Caco-2 (cell line): ENCODE results near the gene ITPRIPL2. TPM values are rescaled to one million over a fixed set of nuclear protein-coding genes. Genes with fewer than 3 reads are reported as not detected.
A peak's percentile ranks its signal among the peaks of the same experiment; 100 is the strongest.

Experiments
- BruUV-seq: library from RNA; stranded (reverse); fragments of 400-500 nt; replicated peaks from 2 replicates; lab custom pipeline; 2021; lab: Mats Ljungman, UMichigan
- CTCF ChIA-PET: fragments of 300-600 bp; sonication (Branson Sonifier 250); formaldehyde crosslinking; loops from one replicate; lab custom pipeline; 2022; ENCODE audit warnings: antibody characterized with exemption; lab: Charles Lee
- POLR2A ChIA-PET: fragments of 300-600 bp; sonication (Branson Sonifier 250); formaldehyde crosslinking; loops from one replicate; lab custom pipeline; 2022; ENCODE audit warnings: antibody characterized with exemption; lab: Charles Lee
- DNase-seq, 2 experiments: peaks; one replicate each; pipeline versions ENCODE4 v3.0.0 to v3.0.0-alpha.2; 2020 to 2022
- H3K27me3 ChIP-seq: replicated peaks from 2 replicates; pipeline ENCODE4 v1.6.0; 2011; ENCODE audit warnings: low read length; ENCODE audit not compliant: control insufficient read depth, insufficient read depth
- H3K36me3 ChIP-seq: 2 replicates; pipeline ENCODE4 v1.5.1; 2011; ENCODE audit warnings: low read length; ENCODE audit not compliant: control insufficient read depth, insufficient read depth
- H3K4me1 ChIP-seq: fragments of 250-450 bp; sonication (Bioruptor Pico); 2 replicates; pipeline ENCODE4 v1.5.1; 2020; ENCODE audit warnings: mild to moderate bottlenecking
- H3K4me3 ChIP-seq: 2 replicates; pipeline ENCODE4 v1.5.1; 2011; ENCODE audit warnings: low read depth, mild to moderate bottlenecking, control low read depth, low read length
- H3K9me3 ChIP-seq: fragments of 250-450 bp; sonication (Bioruptor Pico); 2 replicates; pipeline ENCODE4 v1.5.1; 2020; ENCODE audit warnings: mild to moderate bottlenecking, moderate library complexity
- H3K27ac Mint-ChIP-seq: one replicate; pipeline ENCODE4 v1.8.0; 2022; ENCODE audit warnings: mixed read lengths; ENCODE audit not compliant: unreplicated experiment
- H3K27me3 Mint-ChIP-seq: one replicate; pipeline ENCODE4 v1.8.0; 2022; ENCODE audit warnings: mixed read lengths; ENCODE audit not compliant: insufficient read depth, unreplicated experiment
- H3K36me3 Mint-ChIP-seq: one replicate; pipeline ENCODE4 v1.8.0; 2022; ENCODE audit warnings: mild to moderate bottlenecking, mixed read lengths; ENCODE audit not compliant: insufficient read depth, unreplicated experiment
- H3K4me1 Mint-ChIP-seq: one replicate; pipeline ENCODE4 v1.8.0; 2022; ENCODE audit warnings: low read depth, mixed read lengths; ENCODE audit not compliant: unreplicated experiment
- H3K4me3 Mint-ChIP-seq: one replicate; pipeline ENCODE4 v1.8.0; 2022; ENCODE audit warnings: mild to moderate bottlenecking, moderate library complexity, mixed read lengths; ENCODE audit not compliant: unreplicated experiment
- H3K9me3 Mint-ChIP-seq: one replicate; pipeline ENCODE4 v1.8.0; 2022; ENCODE audit warnings: mixed read lengths; ENCODE audit not compliant: unreplicated experiment
- CTCF ChIP-seq, 2 experiments: fragments of 200-600 bp in 1 of 2; IDR thresholded peaks; 1 replicate in 1 of 2; 2 replicates in 1 of 2; pipeline versions ENCODE4 v1.5.1 to v1.8.0; 2011 to 2022; ENCODE audit warnings: antibody characterized with exemption in 1 of 2, control low read depth in 1 of 2, inconsistent platforms in 1 of 2, low read depth in 1 of 2, low read length in 1 of 2, mild to moderate bottlenecking in 1 of 2, moderate library complexity in 1 of 2; ENCODE audit not compliant: insufficient read depth in 1 of 2, severe bottlenecking in 1 of 2, unreplicated experiment in 1 of 2
- intact Hi-C: fragments of 100-400 bp; cut with micrococcal nuclease; formaldehyde crosslinking; loops from one replicate; pipeline ENCODE4 v1.10.0; 2022; ENCODE audit not compliant: unreplicated experiment
- total RNA-seq: library from RNA; stranded (reverse); gene quantifications from 2 replicates; pipeline ENCODE4 v1.2.3, GENCODE V29; 2022

Gene ITPRIPL2
- total RNA-seq, 1 experiment from 2014 or later, result 24.5 TPM

DNA sequence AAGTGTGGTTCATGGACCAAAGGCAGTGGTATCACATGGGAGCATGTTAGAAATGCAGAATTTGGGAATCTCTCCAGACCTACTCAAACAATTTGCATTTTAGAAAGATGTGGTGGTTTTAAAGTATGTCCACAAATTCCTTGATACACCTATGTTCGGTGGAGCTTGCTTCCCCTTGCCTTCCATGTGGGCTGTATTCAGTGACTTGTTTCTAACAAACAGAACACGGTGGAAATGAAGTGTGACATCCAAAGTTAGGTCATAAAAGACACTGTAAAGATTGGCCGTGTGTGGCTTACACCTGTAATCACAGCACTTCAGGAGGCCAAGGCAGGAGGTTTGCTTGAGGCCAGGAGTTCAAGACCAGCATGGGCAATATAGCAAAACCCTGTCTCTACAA, 29.6 kb upstream of the ITPRIPL2 start:
- H3K4me1 Mint-ChIP-seq, result no peaks in the 10 kb centered on the region
- no peaks in the 10 kb centered on the region for H3K27me3 Mint-ChIP-seq
- H3K4me3 Mint-ChIP-seq, result no peak overlapping the region
- no peaks in the 10 kb centered on the region for H3K36me3 ChIP-seq
- H3K36me3 Mint-ChIP-seq, result no peaks in the 10 kb centered on the region
- H3K27ac Mint-ChIP-seq, result no peak overlapping the region
- BruUV-seq, result no TSS peak
- H3K4me3 ChIP-seq, result no peak overlapping the region
- H3K27me3 ChIP-seq, result no peaks in the 10 kb centered on the region
- ChIA-PET CTCF (no interaction called here), POLR2A (no interaction called here)
- intact Hi-C loops, result no loop called here
- no peaks in the 10 kb centered on the region for H3K9me3 Mint-ChIP-seq
- TF ChIP-seq CTCF (IDR thresholded peaks at IDR 0.05; ENCODE audit: insufficient read depth in 1 of 2, low read depth in 1 of 2, low read length in 1 of 2, severe bottlenecking in 1 of 2, unreplicated experiment in 1 of 2), result no peak
- 0 out of 2 replicates have a peak, but pooled peaks cover 10% of the 10 kb centered on the region for H3K4me1 ChIP-seq
- H3K9me3 ChIP-seq, result no peaks in the 10 kb centered on the region
- DNase-seq, result no peak

DNA sequence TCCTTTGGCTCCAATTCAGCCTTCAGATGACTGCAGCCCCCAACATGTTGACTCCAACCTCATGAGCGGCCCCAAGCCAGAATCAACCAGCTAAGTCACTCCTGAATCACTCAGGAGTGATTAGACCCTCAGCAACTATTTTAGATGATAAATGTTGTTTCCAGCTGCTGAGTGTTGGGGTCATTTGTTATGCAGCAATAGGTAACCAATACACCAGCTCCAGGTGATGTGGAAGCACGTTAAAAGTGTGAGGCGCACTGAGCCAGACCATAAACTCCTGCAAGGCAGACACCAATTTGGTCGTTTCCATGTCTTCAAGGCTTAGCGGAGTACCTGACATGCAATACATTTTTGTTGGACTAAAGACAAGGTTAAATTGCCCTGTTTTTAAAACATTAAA, 28.9 kb upstream of the ITPRIPL2 start:
- Mint-ChIP-seq H3K4me1 (no peaks in the 10 kb centered on the region), H3K36me3 (no peaks in the 10 kb centered on the region), H3K27me3 (no peaks in the 10 kb centered on the region), H3K4me3 (no peak overlapping the region), H3K27ac (no peak overlapping the region), H3K9me3 (no peaks in the 10 kb centered on the region)
- no TSS peak for BruUV-seq
- TF ChIP-seq CTCF (IDR thresholded peaks at IDR 0.05; ENCODE audit: insufficient read depth in 1 of 2, low read depth in 1 of 2, low read length in 1 of 2, severe bottlenecking in 1 of 2, unreplicated experiment in 1 of 2), result no peak
- Histone ChIP-seq H3K36me3 (no peaks in the 10 kb centered on the region), H3K4me3 (no peak overlapping the region), H3K27me3 (no peaks in the 10 kb centered on the region), H3K4me1 (0 out of 2 replicates have a peak, but pooled peaks cover 10% of the 10 kb centered on the region), H3K9me3 (no peaks in the 10 kb centered on the region)
- intact Hi-C loops, result no loop called here
- POLR2A ChIA-PET, result interaction anchor here (1.3 kb wide), 1 partner anchor 18 kb away, joined by 3 read pairs; the partner anchor contains the start of gene COQ7
- CTCF ChIA-PET, result interaction anchor here (1.1 to 1.5 kb wide), 3 partner anchors 94 to 418 kb away, joined by 3 to 8 read pairs (median 4); no protein-coding TSS in a partner anchor
- no peak for DNase-seq

GRCh38 chr16:19085679-19086200, 28.0 kb upstream of the ITPRIPL2 start:
- Mint-ChIP-seq H3K4me1 (no peaks in the 10 kb centered on the region), H3K27ac (no peak overlapping the region), H3K4me3 (peak overlapping the region; percentile 85), H3K9me3 (no peaks in the 10 kb centered on the region), H3K36me3 (no peaks in the 10 kb centered on the region), H3K27me3 (no peaks in the 10 kb centered on the region)
- BruUV-seq, result no TSS peak
- Histone ChIP-seq H3K4me3 (no peak overlapping the region; the same call in 1 of the 2 replicates), H3K36me3 (no peaks in the 10 kb centered on the region), H3K27me3 (no peaks in the 10 kb centered on the region), H3K4me1 (0 out of 2 replicates have a peak, but pooled peaks cover 10% of the 10 kb centered on the region), H3K9me3 (no peaks in the 10 kb centered on the region)
- ChIA-PET POLR2A (interaction anchor here (0.5 to 1.3 kb wide), 3 partner anchors 18 to 102 kb away, joined by 3 read pairs; partner anchors contain the start of genes COQ7 and TMC7), CTCF (interaction anchor here (0.6 to 1.5 kb wide), 15 partner anchors 18 to 417 kb away, joined by 3 to 9 read pairs (median 4); partner anchors contain the start of genes ARL6IP1, COQ7, ITPRIPL2 and TMC7)
- no peak for TF ChIP-seq CTCF (IDR thresholded peaks at IDR 0.05; ENCODE audit: insufficient read depth in 1 of 2, low read depth in 1 of 2, low read length in 1 of 2, severe bottlenecking in 1 of 2, unreplicated experiment in 1 of 2)
- intact Hi-C loops, result loop anchor here (1.0 kb wide), 4 partner anchors 80 to 417 kb away; no protein-coding TSS in a partner anchor
- no peak for DNase-seq
